Measurements from ENCODE around the gene SEZ6.

SEZ6 gene

GRCh38 chr17:29037739-29038084, 31.9 kb upstream of the SEZ6 start:
- DNase-seq, result no peak

- DNase-seq, result no peak
Measured at GRCh38 chr17:29036584-29036983, 30.8 kb upstream of the SEZ6 start.

GRCh38 chr17:29034510-29034909, 28.7 kb upstream of the SEZ6 start:
- no peak for DNase-seq

DNA sequence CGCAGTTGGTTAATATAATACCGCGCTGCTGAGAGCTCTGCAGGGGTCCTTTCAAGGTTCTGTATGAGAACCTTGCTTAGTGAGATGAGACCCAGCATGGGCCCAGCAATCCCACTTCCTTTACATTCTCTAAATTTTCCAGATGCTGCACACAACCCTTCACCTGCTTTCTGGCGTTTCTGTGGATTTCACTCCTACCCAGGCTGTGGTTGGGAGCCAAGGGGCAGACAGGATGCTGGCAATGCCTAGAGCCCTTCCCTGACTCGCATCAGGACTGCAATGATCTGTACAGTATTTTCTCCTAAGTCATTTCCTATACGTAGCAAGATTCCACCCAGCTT, 27.0 kb upstream of the SEZ6 start:
- DNase-seq, result no peak

- DNase-seq, result no peak
Measured at GRCh38 chr17:29032013-29032856, 26.4 kb upstream of the SEZ6 start.

- no peak for DNase-seq
Measured at GRCh38 chr17:29031488-29031887, 25.7 kb upstream of the SEZ6 start.

- no peak for DNase-seq
Measured at GRCh38 chr17:29024316-29024952, 18.6 kb upstream of the SEZ6 start.

GRCh38 chr17:29022074-29022473, 16.2 kb upstream of the SEZ6 start:
- DNase-seq, result no peak

DNA sequence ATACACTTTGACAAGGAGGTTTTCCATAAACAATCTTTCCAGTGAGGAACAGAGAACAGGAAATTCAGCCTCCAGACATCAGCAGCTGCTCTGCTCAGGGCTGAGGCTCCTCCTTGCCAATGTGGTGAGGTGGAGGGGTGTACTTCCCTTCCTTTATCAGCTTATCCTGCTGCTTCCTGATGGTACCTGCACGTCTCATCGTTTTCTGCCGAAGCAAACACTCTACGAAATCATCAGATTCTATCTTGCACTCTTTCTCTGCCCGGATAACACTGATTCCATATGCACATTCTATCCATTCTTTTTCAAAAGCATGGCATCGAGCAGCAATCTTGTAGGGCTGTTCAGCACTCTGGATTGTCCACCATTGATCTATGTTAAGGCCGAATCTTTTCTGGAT, 15.4 kb upstream of the SEZ6 start:
- no peak for DNase-seq

- DNase-seq, result no peak
Measured at GRCh38 chr17:29020576-29020975, 14.7 kb upstream of the SEZ6 start.

DNA sequence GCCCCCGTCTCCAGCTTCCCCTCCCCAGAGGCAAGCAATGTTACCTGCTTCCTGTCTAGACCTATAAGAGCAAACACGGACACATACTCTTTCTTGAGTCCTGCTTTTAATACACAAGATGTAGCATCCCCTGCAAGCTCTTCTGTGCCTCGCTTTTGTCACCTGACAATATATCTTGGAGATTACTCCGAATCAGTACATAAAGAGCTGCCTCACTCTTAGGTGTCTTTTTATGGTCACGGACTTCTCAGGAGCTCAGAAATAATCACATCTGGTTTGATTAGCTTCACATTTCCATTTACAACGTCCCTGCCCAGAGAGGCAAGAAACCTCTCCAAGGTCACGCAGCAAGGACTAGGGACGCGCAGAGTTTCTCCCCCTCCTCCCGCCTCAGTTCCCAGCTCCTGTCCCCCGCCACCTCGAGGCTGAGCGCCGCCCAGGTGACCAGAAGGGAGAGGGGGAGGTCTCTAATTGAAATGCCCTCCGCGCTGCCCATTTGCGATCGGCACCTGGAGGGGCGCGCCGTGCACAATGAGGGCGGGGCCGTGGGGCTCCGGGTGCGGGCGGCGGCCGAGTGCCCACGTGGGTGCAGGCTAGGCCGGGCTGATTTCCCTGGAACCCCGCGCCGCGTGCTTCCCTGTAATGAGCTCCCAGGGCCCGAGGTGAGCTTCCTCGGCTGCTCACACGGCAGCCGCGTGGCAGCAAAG, 13.8 kb upstream of the SEZ6 start:
- DNase-seq, result no peak

DNA sequence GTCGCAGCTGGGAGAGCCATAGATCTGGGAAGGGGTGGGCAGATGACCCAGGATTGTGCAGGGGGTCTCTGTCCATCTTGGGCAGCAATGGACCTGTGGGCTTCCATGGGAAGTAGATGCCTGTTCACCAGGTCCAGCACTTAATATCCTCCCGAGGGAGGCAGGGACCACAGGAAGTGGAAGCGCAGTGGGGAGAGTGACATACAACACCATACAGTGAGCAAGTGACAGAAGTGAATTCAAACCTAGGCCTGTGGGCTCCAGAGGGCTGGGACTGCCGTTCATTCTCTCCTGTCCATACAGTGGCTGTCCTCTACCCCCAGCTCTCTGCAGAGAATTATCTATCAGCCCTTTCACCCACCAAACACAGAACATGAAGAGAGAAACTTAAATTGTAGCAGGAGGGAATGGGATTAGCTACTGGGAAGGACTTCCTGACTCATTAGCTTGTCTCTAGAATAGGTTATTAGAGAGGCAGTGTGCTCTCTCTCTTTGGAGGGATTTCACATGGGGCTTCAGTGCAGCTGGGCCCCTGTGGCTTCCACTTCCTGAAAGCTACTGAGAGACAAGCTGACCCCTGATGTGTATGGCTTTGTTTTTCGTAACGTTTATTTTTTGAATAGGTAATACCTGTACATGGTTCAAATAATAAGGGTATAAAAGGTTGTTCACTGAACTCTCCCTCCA, 13.1 kb upstream of the SEZ6 start:
- DNase-seq, result no peak

GRCh38 chr17:29016345-29017210, 10.7 kb upstream of the SEZ6 start:
- no peak for DNase-seq

GRCh38 chr17:29014716-29015115, 8.9 kb upstream of the SEZ6 start:
- DNase-seq, result no peak

DNA sequence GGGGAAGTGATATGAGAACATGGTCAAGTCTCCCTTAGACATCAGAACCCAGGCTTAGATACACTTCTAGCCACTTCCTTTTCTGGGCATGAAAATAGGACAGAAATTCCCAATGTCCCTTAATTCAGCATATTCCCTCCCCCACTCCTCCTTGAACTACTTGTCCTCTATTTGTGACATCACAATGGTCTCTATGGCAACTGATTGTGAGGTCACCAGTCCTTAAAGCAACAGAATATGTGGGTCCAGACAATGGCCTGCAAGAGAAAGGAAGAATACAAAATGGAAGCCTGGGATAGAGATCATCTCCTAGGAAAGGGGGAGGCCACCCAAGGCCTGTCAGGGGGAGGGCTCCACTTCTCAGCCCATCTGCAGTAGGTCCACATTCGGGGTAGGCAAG, 6.7 kb upstream of the SEZ6 start:
- DNase-seq, result no peak

DNA sequence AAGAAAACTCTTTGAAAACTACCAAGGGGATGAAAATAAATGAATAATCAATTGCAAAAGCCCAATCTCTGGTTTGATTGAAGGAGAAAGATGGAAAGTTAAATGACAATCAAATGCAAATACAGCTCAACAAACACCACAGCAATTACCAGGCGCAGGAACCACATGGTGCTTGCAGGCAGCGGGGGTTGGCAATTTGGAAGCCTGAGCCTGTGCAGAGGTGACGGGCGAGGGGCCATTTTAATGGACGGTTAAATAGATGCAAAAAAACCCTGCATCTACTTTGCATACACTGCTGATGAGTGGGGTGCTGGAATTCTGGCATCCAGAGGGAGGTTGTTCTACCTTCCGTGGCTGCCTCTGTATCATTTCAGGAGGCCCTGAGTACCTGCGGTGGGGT, 4.8 kb upstream of the SEZ6 start:
- DNase-seq, result no peak

GRCh38 chr17:29010129-29010528, 4.3 kb upstream of the SEZ6 start:
- DNase-seq, result no peak

- DNase-seq, result no peak
Measured at GRCh38 chr17:29008591-29008990, 2.8 kb upstream of the SEZ6 start.

DNA sequence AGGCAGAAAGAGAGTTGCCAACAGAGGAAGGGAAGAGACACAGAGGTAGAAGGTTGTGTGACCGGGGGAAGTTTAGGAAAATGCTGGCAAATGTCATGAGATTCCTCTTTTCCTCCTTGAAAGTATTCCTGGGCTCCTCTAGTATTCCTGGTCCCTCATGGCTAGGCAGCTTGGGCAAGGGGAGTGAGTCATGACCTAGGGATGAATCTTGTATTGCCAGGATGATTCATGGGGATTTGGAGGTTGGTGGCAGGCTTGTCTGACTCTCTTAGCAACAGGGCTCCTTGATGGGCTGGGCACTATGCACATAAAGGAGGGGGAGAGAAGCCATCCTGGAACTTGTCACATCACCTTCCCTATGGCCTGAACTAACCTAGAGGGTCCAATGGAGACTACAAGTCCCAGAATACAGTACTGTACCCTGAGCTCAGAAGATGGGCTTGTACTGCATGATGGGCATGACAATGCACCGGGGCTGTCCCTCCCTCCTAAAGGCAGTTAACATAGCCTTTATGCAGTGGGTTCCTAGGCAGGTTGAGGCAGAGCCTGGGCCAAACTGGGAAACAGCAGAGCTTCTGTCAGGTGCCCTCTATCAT, 2.1 kb upstream of the SEZ6 start:
- no peak for DNase-seq

DNA sequence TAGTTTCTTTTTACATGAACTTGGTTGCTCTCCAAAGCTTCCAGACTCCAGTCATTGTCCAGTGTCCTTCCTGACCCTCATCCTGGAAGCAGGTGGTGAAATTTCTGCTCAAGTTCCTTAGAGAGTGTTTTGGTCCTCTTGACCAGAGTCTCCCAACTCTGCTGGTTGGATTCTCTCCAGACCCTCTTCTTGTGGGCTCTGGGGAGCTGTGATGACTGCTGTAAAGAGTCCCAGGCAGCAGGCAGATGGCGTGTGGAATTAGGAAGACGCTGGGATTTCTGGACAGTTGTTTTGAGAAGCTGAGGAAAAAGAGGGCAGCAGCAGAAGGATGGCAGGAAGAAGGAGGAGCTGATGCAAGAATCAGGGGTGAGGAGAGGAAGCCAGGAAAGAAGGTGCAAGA, 1.6 kb upstream of the SEZ6 start:
- no peak for DNase-seq

DNA sequence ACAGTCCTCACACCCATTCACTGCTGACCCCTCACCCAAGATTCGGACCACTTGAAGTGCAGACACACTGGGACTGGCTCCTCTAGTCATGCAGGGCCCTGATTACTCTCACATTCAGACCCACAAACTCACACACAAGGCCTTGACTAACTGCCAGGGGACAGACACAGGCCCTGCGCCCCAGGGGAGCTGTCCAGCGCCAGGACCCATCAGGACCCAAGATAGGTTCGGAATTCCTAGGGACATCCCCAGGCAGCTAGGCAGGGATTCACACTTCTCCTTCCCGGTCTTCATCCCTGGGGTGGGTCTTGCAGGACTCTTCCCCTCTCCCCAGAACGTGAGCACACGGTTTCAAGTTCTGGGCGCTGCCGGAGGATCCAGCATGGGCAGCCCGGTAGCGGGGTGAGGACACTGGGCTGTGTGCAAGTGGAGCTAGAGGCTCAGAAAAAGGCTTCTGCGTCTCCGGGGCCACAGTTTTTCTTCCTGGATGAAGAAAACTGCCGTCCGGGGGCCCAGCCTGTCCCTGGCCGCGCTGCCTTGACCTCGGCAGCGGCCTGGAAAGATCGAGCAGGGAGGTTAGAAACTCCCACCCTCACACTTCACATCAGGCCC, 1.6 kb downstream of the SEZ6 start:
- DNase-seq, result no peak

DNA sequence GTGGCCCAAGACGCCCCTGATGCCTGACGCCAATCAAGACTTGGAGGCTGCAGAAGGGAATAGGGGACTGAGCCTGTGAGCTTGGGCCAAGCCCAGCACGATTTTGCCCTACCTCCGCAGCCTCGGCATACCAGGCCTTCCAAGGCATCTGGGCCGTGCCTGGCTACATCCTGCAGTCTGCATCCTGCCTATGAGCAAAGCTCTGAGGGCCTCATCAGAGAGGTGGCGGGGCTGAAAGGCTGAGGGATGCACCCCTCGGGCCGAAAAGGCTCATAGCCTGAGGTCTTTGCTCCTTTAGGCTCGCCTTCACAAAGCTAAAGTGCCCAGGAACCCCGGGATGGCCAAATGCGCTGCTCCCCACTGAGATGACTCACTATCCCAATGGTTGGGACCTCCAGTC, 2.5 kb downstream of the SEZ6 start:
- no peak for DNase-seq
